Lower leg skin (tissue), 4 donors: ENCODE data around the gene CDH26. TPM values are rescaled to one million over a fixed set of nuclear protein-coding genes. Genes with fewer than 3 reads are reported as not detected.

Source experiments
- DNase-seq, 2 donors: peaks; one replicate each; pipeline ENCODE4 v3.0.0-alpha.2; 2019; ENCODE audit warnings: low spot score in 2 of 2
- H3K4me3 ChIP-seq: fragments of 200-600 bp; sonication (generic); 2 replicates; pipeline ENCODE4 v1.5.1; 2017; ENCODE audit warnings: mild to moderate bottlenecking, low read depth; ENCODE audit not compliant: poor library complexity, severe bottlenecking
- POLR2A ChIP-seq, 2 donors: fragments of 450-650 bp; IDR thresholded peaks; one replicate each; pipeline ENCODE4 v1.6.1; 2016 to 2017; ENCODE audit warnings: antibody characterized with exemption in 2 of 2, mild to moderate bottlenecking in 1 of 2, moderate library complexity in 1 of 2
- WGBS, 2 donors: methylation state at CpG; one replicate each; pipeline ENCODE4 v1.1.5; 2018; 5-methylcytosine and 5-hydroxymethylcytosine counted together
- intact Hi-C: fragments of 100-400 bp; cut with DNase I; formaldehyde crosslinking; loops from one replicate; pipeline ENCODE4 v1.15.0; 2023; ENCODE audit warnings: low total_unique reads
- total RNA-seq, 4 donors: library from RNA; depleted of rRNA; stranded (reverse); fragments of >200 nt; gene quantifications; one replicate each; pipeline ENCODE4 v1.1.0, GENCODE V29; 2016
- TF ChIP-seq, protein P1 (sequence below), 3 donors: fragments of 450-650 bp; IDR thresholded peaks; one replicate each; pipeline ENCODE4 v1.5.1; 2016; ENCODE audit warnings: antibody characterized with exemption in 3 of 3, mild to moderate bottlenecking in 3 of 3, moderate library complexity in 2 of 3

CDH26 gene
- total RNA-seq, 4 donors from 2014 or later = 1.1 to 10.6 (median 1.8) TPM

- WGBS, 2 donors = 70 to 78% methylated on average over 2 of the region's 2 CpGs
These were observed 88.2 kb downstream of the CDH26 start for GRCh38 chr20:60046436-60046835.

GRCh38 chr20:60046860-60047259 is 88.6 kb downstream of the CDH26 start:
- 89 to 93% methylated on average over 8 of the region's 8 CpGs for WGBS, 2 donors
- intact Hi-C loops = no loop called here

More at GRCh38 chr20:60046436-60046835, 88.2 kb downstream of the CDH26 start:
- peak in 1 of 2 donors; percentile 49 for DNase-seq
- no peak for TF ChIP-seq POLR2A (IDR thresholded peaks at IDR 0.05)
- TF ChIP-seq, protein P1, sequence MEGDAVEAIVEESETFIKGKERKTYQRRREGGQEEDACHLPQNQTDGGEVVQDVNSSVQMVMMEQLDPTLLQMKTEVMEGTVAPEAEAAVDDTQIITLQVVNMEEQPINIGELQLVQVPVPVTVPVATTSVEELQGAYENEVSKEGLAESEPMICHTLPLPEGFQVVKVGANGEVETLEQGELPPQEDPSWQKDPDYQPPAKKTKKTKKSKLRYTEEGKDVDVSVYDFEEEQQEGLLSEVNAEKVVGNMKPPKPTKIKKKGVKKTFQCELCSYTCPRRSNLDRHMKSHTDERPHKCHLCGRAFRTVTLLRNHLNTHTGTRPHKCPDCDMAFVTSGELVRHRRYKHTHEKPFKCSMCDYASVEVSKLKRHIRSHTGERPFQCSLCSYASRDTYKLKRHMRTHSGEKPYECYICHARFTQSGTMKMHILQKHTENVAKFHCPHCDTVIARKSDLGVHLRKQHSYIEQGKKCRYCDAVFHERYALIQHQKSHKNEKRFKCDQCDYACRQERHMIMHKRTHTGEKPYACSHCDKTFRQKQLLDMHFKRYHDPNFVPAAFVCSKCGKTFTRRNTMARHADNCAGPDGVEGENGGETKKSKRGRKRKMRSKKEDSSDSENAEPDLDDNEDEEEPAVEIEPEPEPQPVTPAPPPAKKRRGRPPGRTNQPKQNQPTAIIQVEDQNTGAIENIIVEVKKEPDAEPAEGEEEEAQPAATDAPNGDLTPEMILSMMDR (IDR thresholded peaks at IDR 0.05) = no peak
- no peak overlapping the region for H3K4me3 ChIP-seq
- intact Hi-C loops = no loop called here

GRCh38 chr20:60048634-60049521 is 90.7 kb downstream of the CDH26 start:
- WGBS, 2 donors = 84 to 85% methylated on average over 11 of the region's 11 CpGs
- intact Hi-C loops = no loop called here

More at GRCh38 chr20:60046860-60047259, 88.6 kb downstream of the CDH26 start:
- no peak for TF ChIP-seq POLR2A (IDR thresholded peaks at IDR 0.05)
- TF ChIP-seq, protein P1 (IDR thresholded peaks at IDR 0.05) = no peak
- peak in 1 of 2 donors; percentile 74 for DNase-seq
- no peak overlapping the region for H3K4me3 ChIP-seq

GRCh38 chr20:60049601-60050000 is 91.4 kb downstream of the CDH26 start:
- WGBS, 2 donors = 85 to 86% methylated on average over 5 of the region's 5 CpGs
- intact Hi-C loops = no loop called here

More at GRCh38 chr20:60048634-60049521, 90.7 kb downstream of the CDH26 start:
- TF ChIP-seq, protein P1 (IDR thresholded peaks at IDR 0.05) = no peak
- TF ChIP-seq POLR2A (IDR thresholded peaks at IDR 0.05) = no peak
- no peak overlapping the region for H3K4me3 ChIP-seq
- DNase-seq = peak in 1 of 2 donors; percentile 57

DNA sequence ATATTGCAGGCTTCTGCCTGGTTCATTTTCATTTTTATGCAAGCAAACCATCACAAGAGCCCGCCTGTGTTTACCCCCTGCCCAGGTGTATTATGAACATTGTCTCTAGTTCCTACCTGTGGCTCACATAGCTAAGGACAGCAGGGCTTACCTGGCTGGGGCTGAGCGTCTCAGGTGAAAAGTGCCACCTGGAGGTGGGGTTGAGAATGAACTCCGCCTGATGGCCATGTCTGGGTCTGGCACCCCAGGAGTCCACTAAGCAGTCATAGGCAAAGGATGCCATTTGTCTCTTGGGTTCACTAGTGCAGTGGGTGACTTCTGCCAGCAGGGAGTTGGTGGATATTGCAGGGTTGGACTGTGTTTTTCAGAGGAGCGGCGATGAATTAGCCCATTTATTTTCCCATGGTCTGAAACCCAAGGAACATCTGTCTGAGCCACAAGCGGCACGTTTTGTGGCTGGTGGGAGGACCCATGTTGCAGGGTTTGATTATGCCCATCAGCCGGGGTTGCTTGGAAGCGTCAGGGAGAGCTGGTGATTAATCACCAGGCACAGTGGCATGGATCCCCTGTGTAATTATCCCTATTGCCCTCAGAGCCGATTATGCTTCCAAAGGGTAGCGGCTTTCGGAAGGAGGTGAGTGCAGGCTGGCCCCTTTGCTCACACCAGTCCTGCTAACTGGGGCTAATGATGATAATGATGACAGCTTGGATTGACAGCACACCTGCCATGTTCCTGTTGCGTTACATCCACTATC is 92.1 kb downstream of the CDH26 start:
- peak in 1 of 2 donors; percentile 67 for DNase-seq
- TF ChIP-seq, protein P1 (IDR thresholded peaks at IDR 0.05) = no peak
- TF ChIP-seq POLR2A (IDR thresholded peaks at IDR 0.05) = no peak
- WGBS, 2 donors = 75 to 78% methylated on average over 13 of the region's 13 CpGs
- intact Hi-C loops = loop anchor here (10.0 kb wide), 1 partner anchor 96 kb away; the partner anchor contains the start of gene CDH26
- no peak overlapping the region for H3K4me3 ChIP-seq

More at GRCh38 chr20:60049601-60050000, 91.4 kb downstream of the CDH26 start:
- TF ChIP-seq, protein P1 (IDR thresholded peaks at IDR 0.05) = no peak
- no peak for TF ChIP-seq POLR2A (IDR thresholded peaks at IDR 0.05)
- no peak overlapping the region for H3K4me3 ChIP-seq
- peak in 1 of 2 donors; percentile 2 for DNase-seq
